Esophagus squamous epithelium (tissue), 5 donors: ENCODE results near the gene THOC7. TPM values are rescaled to one million over a fixed set of nuclear protein-coding genes. Genes with fewer than 3 reads are reported as not detected.

Experiments
- DNase-seq: peaks from one replicate; lab custom pipeline; 2025; lab: John Stamatoyannopoulos, UW
- H3K27ac ChIP-seq, 4 donors: fragments of 200-600 bp; sonication (generic); one replicate each; pipeline ENCODE4 v1.5.1; 2016 to 2019; ENCODE audit warnings: mild to moderate bottlenecking in 1 of 4
- H3K27me3 ChIP-seq, 4 donors: fragments of 200-600 bp; sonication (generic); 1 replicate in 3 of 4; 2 replicates in 1 of 4; pipeline versions ENCODE4 v1.5.1 to v1.6.0; 2017 to 2021; ENCODE audit warnings: antibody characterized with exemption in 1 of 4
- H3K36me3 ChIP-seq, 3 donors: fragments of 200-600 bp; sonication (generic); one replicate each; pipeline ENCODE4 v1.5.1; 2016 to 2019
- H3K4me1 ChIP-seq, 3 donors: fragments of 200-600 bp; sonication (generic); one replicate each; pipeline ENCODE4 v1.5.1; 2017 to 2019
- H3K4me3 ChIP-seq, 4 donors: fragments of 200-600 bp; sonication (generic); 1 replicate in 3 of 4; 2 replicates in 1 of 4; pipeline ENCODE4 v1.5.1; 2016 to 2019; ENCODE audit warnings: mild to moderate bottlenecking in 2 of 4, moderate library complexity in 1 of 4
- H3K9me3 ChIP-seq, 3 donors: fragments of 200-600 bp; sonication (generic); one replicate each; pipeline ENCODE4 v1.5.1; 2016 to 2019
- CTCF ChIP-seq, 6 experiments: fragments of 450-650 bp in 4 of 6; fragments of 200-600 bp in 2 of 6; sonication (generic) in 2 of 6; IDR thresholded peaks; one replicate each; pipeline ENCODE4 v1.5.1; 2016 to 2019; ENCODE audit warnings: antibody characterized with exemption in 6 of 6, mild to moderate bottlenecking in 4 of 6, moderate library complexity in 4 of 6
- POLR2A ChIP-seq, 4 donors: fragments of 450-650 bp; IDR thresholded peaks; one replicate each; pipeline ENCODE4 v1.6.1; 2017; ENCODE audit warnings: antibody characterized with exemption in 4 of 4, mild to moderate bottlenecking in 4 of 4, moderate library complexity in 3 of 4
- WGBS, 2 donors: methylation state at CpG; one replicate each; pipeline ENCODE4 v1.1.5; 2018; 5-methylcytosine and 5-hydroxymethylcytosine counted together
- intact Hi-C: fragments of 100-400 bp; cut with DNase I; formaldehyde crosslinking; loops from one replicate; pipeline ENCODE4 v1.15.0; 2022
- total RNA-seq, 4 donors: library from RNA; depleted of rRNA; stranded (reverse); fragments of >200 nt; gene quantifications; one replicate each; pipeline ENCODE4 v1.1.0, GENCODE V29; 2016
- donor health status: DM: yes; HTN: yes; CAD: no.

Gene THOC7
- total RNA-seq, 4 donors from 2014 or later: 50.9 to 86.9 (median 75.9) TPM

DNA sequence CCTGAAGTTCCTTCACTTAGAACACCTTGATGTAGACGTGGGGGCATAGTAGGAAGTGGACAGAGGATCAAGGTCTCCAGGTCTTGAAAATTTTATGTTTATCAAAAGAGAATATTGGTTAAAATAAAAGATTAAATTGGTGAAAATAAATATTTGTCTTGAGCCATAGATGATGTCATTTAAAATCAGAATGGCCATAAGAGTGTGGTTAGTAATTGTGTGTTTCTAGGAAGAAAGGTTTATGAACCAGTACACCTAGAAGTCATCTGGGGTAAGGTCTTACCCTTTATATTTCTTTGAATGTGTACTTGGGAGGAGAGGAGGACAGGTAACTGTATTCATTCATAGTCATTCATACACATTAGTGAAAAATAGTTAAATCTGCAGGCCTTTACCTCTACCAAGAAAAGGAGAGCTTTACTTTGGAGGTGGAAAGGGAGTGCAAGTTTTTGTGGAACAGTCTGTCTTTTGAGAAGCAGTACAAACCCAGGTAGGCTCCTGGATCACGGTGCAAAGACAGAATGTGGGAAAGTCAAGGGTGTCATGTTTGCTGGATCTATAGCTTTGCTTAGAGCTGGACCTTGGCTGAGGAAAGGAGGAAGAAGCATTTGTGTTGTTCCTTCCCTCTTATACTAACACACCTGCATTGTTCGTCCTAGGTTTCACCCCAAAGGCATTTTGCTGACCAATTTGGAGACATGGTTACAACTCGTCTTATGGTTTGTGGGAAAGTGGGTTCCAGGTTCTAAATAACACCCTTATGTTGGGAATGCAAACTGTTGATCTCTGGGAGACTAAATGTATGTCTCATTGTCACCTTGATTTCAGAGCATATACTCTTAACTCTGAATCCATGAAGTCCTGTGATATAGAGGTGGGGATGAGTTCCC lies 42.4 kb upstream of the THOC7 start:
- intact Hi-C loops: no loop called here
- 76 to 79% methylated on average over 4 of the region's 4 CpGs for WGBS, 2 donors
- Histone ChIP-seq H3K27me3 (no peaks in the 10 kb centered on the region), H3K36me3 (peaks cover 0 to 19% (median 0%) of the 10 kb centered on the region in 3 donors), H3K27ac (no peak overlapping the region), H3K4me1 (peaks cover 0 to 8% (median under 1%) of the 10 kb centered on the region in 3 donors), H3K9me3 (no peaks in the 10 kb centered on the region), H3K4me3 (no peak overlapping the region)
- TF ChIP-seq POLR2A (IDR thresholded peaks at IDR 0.05): no peak
- no peak for TF ChIP-seq CTCF (IDR thresholded peaks at IDR 0.05)
- no peak for DNase-seq

DNA sequence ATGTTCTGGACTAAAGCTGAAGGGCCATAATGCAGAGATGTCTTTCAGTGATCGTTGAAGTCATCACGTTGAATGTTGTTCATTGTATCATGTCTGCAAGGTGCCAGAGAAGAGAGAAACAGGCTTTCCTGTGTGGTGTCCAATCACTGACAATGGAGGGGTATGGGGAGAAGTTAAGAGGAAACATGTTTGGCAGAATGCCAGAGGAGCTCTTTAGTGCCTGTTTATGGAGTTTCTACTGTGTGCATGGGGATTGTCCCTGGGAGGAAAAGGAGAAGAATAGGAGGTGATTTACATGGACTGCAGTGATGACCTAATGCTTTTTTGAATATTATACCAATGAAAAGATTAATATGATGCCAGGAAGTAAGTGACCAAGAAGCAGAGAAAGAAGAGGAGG lies 36.9 kb upstream of the THOC7 start:
- no peak overlapping the region for H3K4me3 ChIP-seq
- intact Hi-C loops: no loop called here
- no peaks in the 10 kb centered on the region for H3K27me3 ChIP-seq
- WGBS, 2 donors: 85 to 90% methylated on average over 2 of the region's 2 CpGs
- TF ChIP-seq POLR2A (IDR thresholded peaks at IDR 0.05) (no peak), CTCF (IDR thresholded peaks at IDR 0.05) (no peak)
- peak overlapping the region in 3 of 4 donors; percentile 28 to 62 (median 51) for H3K27ac ChIP-seq
- no peaks in the 10 kb centered on the region for H3K9me3 ChIP-seq
- peaks cover 0 to 17% (median 4%) of the 10 kb centered on the region in 3 donors for H3K4me1 ChIP-seq
- peaks cover 0 to 46% (median 0%) of the 10 kb centered on the region in 3 donors for H3K36me3 ChIP-seq
- DNase-seq: no peak

DNA sequence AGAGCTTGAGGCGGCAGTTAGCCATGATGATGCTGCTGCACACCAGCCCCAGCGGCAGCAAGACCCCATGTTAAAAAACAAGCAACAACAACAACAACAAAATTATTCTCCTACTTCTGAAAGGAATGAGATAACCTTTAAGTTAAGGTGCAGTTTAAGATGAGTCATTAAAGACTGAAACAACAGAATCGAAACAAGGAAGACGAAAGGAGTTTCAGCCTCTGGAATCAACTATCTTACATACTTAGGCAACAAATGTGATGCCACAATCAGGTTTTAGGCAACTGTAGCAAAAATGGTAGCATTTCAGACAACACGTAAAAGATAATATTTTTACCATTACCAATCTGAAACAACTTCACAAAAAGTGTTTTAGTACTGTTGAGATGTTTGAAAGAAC lies 36.4 kb upstream of the THOC7 start:
- Histone ChIP-seq H3K27me3 (no peaks in the 10 kb centered on the region), H3K4me1 (peaks cover 0 to 22% (median 5%) of the 10 kb centered on the region in 3 donors), H3K4me3 (no peak overlapping the region), H3K36me3 (peaks cover 0 to 41% (median 0%) of the 10 kb centered on the region in 3 donors), H3K27ac (peak overlapping the region in 3 of 4 donors; percentile 28 to 62 (median 51)), H3K9me3 (no peaks in the 10 kb centered on the region)
- TF ChIP-seq CTCF (IDR thresholded peaks at IDR 0.05): no peak
- TF ChIP-seq POLR2A (IDR thresholded peaks at IDR 0.05): no peak
- no peak for DNase-seq
- intact Hi-C loops: no loop called here
- whole genome bisulfite sequencing, 2 donors: 86% methylated on average over 5 of the region's 5 CpGs

DNA sequence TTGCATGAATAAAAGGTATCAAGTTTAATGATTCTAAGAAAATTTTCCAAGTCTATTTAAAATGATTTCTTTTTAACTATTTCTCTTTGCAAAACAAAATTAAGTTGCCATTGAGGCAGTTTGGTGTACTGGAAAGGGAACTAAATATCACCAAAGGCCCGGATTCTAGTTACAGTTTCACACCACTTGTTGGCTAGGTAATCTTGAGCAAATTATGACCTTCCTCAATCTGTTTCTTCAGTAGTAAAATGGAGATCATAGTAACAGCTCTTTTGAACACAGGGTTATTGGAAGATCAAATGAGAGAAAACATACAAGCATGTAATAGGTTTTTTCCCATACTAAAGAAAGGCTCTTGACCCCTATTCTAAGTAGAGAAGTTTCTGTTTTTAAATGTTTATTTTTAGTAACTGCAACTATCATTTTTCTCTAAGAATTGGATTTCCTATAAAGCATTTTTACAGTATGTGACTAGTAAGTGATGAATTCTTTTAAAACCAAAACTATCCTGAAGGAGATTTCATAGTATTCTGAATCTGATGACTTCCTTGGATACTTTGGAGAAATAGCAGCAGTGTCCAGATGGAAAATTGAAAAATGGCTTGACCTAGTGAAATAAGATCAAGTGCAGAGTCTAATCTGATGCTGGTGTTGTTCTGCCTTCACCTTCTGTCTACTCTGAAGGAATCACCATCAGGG lies 32.9 kb upstream of the THOC7 start:
- Histone ChIP-seq H3K9me3 (no peaks in the 10 kb centered on the region), H3K4me1 (peaks cover 0 to 27% (median 5%) of the 10 kb centered on the region in 3 donors), H3K27ac (no peak overlapping the region), H3K27me3 (no peaks in the 10 kb centered on the region), H3K36me3 (peaks cover 0 to 37% (median 0%) of the 10 kb centered on the region in 3 donors), H3K4me3 (no peak overlapping the region)
- intact Hi-C loops: no loop called here
- TF ChIP-seq POLR2A (IDR thresholded peaks at IDR 0.05): no peak
- TF ChIP-seq CTCF (IDR thresholded peaks at IDR 0.05): no peak
- DNase-seq: no peak
- WGBS, 2 donors: 79 to 83% methylated on average over 1 of the region's 1 CpG
